DMS114 treated with DMSO at 0.1 percent for 48 hours (cell line): ENCODE results near the gene POLR2L.

ENCODE experiments used
- DNase-seq: peaks from one replicate; lab custom pipeline; 2025; ENCODE audit not compliant: unreplicated experiment; lab: John Stamatoyannopoulos, UW

The POLR2L gene

GRCh38 chr11:839875-840617 is 2.3 kb downstream of the POLR2L start:
- DNase-seq, result no peak

GRCh38 chr11:839280-839623 is 3.1 kb downstream of the POLR2L start:
- no peak for DNase-seq

DNA sequence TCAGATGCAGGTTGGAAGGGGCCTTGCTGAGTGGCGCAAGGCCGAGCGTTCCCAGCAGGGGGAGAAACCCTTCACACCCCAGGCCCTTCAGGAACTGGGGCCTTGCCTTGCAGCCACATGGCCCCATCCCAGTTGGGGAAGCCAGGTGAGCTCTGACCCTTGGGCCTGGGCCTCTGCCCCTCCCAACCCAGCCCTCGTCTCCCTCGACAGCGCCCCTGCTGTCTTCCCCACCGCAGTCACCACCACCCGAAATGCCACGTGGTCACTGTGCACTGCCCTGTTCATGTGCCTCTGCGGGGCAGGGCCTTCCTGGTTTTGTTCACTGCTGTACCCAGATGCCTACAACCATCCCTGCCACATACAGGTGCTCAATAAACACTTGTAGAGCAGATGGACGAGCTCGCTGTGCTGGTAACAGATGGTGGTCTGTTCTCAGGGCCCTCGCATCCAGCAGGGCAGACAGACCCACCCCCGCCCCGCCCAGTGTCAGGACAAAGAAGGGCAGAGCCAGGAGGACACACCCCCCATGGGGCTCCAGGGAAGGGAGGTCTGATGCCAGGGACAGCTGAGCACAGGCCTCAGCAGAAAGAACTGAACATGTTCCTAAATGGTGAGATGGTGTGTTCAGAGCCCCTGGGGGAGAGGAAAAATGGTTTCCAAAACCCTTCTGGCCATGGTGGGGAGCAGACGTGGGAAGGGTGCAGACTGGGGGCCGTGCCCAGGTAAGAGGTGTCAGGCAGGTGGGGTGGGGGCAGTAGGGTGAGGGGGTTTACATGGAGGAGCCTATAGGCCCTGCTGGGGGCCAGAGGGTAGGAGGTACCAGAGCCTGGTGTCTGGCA is 3.7 kb downstream of the POLR2L start:
- no peak for DNase-seq

- no peak for DNase-seq
These were observed 4.4 kb downstream of the POLR2L start for GRCh38 chr11:837990-838307.

DNA sequence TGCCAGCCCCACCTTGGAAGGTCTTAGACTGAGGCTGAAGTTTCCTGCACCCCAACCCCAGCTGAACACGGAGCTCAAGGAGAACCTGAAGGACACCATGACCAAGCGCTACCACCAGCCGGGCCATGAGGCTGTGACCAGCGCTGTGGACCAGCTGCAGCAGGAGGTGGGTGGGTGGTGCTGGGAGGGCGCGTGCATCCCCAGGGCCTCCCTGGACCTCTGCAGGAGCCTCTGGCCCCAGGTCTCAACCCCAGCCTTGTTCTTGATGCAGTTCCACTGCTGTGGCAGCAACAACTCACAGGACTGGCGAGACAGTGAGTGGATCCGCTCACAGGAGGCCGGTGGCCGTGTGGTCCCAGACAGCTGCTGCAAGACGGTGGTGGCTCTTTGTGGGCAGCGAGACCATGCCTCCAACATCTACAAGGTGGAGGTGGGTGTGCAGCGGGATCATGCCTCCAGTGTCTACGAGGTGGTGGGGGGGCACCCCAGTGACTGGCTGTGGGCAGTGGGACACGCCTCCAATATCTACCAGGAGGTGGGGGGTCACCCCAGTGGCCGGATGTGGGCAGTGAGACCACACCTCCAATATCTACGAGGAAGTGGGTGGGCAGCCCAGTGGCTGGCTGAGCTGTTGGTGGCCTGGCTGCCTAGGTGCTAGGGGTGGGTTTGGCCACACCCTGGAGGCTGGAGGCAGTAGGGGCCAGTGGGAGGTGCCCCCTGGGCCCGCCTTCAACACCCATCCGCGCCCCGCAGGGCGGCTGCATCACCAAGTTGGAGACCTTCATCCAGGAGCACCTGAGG is 4.9 kb downstream of the POLR2L start:
- DNase-seq, result no peak

GRCh38 chr11:836700-837099 is 5.6 kb downstream of the POLR2L start:
- no peak for DNase-seq

- DNase-seq, result no peak
These were observed 6.1 kb downstream of the POLR2L start for GRCh38 chr11:836274-836673.

DNA sequence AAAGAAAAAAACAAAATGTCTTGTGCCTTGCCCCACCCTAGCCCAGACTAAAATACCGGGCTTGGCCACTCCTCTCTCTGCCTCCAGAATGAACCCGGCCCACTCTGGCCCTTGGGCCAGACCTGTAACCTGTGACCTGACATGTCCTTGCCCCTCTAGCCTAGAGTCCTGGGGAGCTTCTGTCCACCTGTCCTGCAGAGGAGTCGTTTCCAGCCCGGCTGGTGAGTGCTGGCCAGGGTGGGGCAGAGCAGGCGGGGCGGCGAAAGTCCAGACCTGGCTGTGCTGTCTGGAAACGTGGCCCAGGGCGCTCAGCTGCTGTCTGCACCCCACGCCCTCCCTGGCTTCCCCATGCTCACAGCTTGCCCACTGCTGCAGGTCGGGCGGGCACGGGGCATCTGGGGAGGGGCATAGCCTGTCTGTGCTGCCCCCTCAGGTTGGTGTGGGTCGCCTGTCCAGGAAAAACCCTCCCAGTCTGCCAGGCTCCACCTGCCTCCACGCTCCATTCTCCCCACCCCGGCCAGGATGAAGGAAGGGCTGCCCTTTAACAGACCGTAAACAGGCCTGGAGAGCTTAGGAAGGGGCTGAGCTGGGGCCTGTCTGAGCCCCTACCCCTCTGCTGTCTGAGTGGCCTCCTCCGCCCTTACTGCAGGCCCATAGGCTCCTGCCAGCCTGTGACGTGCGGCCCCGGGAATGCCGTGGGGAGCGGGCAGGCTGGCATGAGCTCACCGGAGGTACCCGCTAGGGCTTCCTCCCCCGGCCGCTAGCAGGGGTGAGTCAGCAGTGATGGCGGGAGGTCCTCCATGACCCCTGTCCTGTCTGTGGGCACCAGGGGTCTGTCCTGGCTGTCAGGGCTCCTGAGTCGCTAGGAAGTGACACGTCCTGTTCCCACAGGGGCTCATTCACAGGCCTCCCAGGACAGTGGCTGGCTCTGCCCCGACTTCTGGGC is 7.7 kb downstream of the POLR2L start:
- DNase-seq, result no peak

GRCh38 chr11:833849-834311 is 8.4 kb downstream of the POLR2L start:
- DNase-seq, result no peak

GRCh38 chr11:833114-833791 is 9.1 kb downstream of the POLR2L start:
- no peak for DNase-seq

- peak; percentile 16 for DNase-seq
These were observed 9.7 kb downstream of the POLR2L start, which contains the start of gene CD151 for GRCh38 chr11:832529-833113. CD151 (plus strand) TSS chr11:832952; CDS start chr11:836070, 3,118 bp downstream.

DNA sequence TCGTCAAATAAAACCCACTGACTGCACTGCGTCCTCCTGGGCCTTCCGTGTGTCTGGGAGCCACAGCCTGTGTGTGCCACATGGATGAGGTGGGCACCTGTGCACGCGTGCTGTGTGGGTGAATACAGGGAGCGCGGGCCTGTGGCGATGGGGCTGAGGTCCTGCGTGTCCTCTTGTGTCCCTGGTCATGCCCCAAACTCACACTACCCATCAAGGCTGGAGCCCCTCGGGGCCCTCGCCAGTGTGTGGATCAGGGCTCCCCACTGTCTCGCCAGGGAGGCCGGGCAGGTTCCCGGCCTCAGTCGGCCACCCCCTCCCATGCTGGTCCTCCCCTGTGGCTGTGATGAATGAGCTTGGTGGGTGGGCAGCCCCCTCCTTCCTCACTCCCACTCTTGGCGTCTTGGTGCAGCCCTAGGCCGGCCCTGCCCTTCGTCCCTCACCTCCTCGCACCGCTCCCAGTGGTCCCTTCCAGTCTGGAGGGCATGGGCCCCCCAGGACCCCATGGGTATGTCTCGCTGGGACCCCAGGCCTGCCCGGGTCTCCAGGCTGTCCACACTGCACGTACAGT is 10.3 kb downstream of the POLR2L start:
- DNase-seq, result no peak

- DNase-seq, result no peak
These were observed 11.0 kb downstream of the POLR2L start for GRCh38 chr11:831118-831864.

GRCh38 chr11:830295-831117 is 11.8 kb downstream of the POLR2L start:
- DNase-seq, result no peak

DNA sequence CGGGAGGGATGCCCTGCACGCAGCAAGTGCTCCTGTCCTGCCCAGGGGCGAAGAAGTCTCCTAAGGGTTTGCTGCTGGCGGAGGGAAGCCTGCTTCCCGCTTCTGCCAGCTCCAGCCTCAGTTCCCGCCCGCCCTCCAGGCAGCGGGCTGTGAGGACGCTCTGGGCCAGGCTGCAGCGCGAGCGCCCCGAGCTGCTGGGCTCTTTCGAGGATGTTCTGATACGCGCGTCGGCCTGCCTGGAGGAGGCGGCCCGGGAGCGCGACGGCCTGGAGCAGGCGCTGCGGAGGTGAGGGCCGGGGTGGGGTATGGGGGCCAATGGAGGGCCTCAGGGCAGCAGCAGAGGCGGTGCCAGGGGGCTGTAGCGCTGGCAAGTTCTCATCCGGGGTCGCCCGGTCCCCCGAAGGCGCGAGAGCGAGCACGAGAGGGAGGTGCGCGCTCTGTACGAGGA is 12.5 kb downstream of the POLR2L start:
- DNase-seq, result no peak

DNA sequence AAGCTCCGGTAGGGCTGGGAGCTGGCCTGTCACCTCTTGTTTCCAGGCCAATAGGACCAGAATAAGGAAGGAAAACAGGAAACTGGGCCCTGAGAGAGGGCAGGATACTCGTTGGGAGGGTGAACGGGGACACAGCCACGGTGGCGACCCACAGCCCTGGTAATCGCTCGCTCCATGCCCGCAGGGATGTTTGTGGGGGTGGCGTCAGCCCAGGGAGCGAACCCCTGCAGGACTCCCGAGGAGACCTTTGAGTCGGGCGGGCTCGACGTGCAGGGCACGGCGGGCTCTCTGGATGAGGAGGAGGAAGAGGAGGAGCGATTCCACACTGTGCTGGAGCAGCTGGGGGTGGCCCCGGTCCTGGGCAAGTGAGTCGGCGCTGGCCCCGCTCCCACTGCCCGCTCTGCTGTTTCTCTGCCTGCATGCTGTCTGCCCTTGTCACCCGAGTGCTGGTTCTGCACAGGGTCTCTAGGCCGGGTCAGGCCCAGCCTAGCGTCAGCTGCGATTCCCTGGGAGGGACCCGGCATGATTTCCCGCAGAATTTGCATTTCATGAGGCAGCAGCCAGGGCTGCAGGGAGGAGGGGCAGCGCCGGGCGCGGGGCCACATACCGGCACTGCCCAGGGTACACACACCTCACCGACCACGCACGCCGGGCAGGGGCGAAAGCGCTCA is 13.0 kb downstream of the POLR2L start:
- DNase-seq, result no peak
